VCaP (cell line): Measurements from ENCODE around the gene MIAT.

ENCODE experiments used
- H3K27ac ChIP-seq: fragments of 450-650 bp; 2 replicates; pipeline ENCODE4 v1.5.1; 2017
- TF ChIP-seq, protein P1 (sequence below): fragments of 450-650 bp; conservative IDR thresholded peaks from 2 replicates; pipeline ENCODE4 v1.5.1; 2017; ENCODE audit warnings: mild to moderate bottlenecking, moderate library complexity

MIAT gene

DNA sequence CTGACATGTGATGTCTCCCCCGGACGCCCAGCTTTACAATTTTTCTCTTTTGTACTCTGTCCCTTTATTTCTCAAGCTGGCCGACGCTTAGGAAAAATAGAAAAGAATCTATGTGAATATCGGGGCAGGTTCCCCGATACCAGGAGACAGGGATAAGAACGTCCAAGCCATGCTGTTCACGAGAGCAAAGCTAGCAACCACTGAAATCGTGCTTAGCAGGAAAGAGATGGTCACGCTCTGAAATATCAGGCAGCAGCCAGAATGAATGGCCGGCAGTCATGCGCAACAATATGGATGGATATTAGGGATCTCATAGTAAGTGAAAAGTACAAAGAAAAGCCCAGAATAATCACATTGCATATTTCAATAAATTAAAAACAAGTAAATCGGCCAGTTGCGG is 43.1 kb upstream of the MIAT start:
- TF ChIP-seq, protein P1, sequence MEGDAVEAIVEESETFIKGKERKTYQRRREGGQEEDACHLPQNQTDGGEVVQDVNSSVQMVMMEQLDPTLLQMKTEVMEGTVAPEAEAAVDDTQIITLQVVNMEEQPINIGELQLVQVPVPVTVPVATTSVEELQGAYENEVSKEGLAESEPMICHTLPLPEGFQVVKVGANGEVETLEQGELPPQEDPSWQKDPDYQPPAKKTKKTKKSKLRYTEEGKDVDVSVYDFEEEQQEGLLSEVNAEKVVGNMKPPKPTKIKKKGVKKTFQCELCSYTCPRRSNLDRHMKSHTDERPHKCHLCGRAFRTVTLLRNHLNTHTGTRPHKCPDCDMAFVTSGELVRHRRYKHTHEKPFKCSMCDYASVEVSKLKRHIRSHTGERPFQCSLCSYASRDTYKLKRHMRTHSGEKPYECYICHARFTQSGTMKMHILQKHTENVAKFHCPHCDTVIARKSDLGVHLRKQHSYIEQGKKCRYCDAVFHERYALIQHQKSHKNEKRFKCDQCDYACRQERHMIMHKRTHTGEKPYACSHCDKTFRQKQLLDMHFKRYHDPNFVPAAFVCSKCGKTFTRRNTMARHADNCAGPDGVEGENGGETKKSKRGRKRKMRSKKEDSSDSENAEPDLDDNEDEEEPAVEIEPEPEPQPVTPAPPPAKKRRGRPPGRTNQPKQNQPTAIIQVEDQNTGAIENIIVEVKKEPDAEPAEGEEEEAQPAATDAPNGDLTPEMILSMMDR, result no peak
- H3K27ac ChIP-seq, result no peak overlapping the region

DNA sequence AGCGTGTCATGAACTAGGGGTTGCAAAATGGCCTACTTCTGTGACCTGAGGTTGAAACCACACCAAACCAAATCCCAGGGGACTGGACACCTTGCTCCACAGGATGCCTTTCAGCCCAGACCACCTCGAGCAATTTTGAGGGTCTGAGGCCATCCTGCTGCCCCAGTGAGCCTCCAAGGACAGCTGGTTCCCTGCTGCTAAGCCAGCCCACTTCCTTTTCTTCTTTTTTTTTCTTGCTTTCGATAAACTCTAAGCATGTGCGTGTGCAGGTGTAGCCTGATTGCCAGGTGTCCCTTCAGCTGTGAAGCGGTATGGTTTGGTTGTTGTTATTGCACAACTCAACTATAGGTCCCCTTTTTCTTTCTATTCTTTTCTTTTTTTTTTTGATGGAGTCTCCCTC is 42.2 kb upstream of the MIAT start:
- no peak overlapping the region for H3K27ac ChIP-seq

DNA sequence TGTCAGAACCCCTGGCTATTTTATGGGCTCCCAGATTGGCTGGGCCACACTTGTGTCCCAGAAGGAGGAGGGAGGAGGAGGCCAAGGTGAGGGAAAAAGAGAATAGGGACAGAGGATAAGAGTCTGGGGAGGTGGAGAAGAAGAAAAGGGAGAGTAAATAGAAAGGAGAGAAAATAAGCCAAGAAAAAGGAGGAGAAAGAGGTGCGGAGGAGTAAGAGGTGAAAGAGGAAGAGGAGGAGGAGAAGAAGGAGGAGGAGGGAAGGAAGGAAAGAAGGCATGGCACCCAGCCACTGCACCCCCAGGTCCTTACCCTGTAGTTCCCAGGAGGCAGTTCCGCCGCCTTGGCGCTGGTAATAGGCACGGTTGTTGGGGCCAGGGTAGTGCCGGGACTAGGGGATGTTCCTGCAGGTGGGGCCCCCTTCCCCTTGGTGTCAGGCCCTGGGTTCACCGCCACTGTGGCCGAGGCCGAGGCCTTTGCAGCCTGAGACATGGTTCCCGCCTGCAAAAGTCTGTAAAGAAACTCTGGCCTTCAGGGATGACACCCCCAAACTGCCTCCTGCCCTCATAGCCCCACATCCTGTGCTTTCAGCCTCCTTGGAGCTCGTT is 41.5 kb upstream of the MIAT start:
- TF ChIP-seq, protein P1, result no peak
- no peak overlapping the region for H3K27ac ChIP-seq

More for the DNA sequence above, 42.2 kb upstream of the MIAT start:
- TF ChIP-seq, protein P1, result no peak

DNA sequence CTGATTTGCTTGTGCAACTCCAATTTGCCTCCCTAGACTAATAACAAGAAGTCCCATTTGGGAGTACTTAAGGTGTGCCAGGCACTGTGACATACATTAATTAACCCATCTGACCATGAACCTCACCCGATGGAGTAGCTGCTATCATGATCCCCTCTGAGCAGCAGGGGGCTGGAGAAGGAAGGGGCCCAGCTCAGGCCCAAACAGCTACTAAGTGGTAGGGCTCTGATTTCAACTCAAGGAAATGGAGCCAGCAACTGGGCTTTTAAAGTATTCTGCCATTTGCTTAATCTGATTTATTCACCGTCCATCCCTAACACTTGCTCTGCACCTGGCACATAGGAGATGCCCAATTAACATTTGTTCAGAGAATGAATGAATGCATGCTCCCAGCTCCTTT is 40.7 kb upstream of the MIAT start:
- H3K27ac ChIP-seq, result no peak overlapping the region
- TF ChIP-seq, protein P1, result no peak

DNA sequence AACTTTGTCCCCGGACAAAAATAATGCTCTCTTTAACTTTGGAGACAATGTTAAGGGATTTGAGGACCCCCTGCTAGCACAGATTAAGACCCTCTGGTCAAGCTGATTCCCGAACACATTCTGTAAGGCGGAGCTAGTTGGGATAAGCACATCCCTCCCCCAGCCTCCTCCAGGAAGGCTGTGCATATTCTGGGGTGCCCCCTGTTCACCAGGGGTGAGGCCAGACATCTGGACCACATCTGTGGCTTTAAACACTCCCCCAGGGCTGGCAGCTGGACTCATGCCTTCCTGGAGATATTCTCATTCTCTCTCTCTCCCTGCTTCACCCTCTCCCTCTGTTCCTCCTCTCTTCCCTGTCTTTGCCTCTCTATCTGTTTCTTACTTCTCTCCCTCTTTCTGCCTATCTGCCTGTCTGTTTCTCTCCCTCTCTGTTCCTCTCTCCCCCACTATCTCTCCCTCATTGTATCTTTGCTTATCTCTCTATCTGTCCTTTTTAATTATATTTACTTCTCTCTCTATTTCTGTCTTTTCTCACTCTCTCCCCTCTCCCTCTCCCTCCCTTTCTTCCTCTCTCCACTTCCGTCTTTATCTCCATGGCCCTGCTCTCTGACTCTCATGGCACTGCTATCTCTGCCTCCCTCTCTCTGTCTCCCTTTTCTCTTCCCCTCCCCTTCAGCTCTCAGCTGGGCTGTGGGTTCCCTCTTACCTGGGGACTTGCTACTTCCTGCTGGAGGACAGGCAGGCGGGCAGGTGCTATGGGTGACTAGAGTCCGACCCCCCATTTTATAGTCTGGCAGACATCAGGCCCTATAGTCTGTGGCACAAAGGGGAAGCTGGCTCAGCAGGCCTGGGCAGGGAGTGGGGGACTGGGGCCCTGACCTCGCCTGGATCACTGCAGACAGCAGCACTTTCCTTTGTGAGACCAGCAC is 39.9 kb upstream of the MIAT start, which contains the start of gene CRYBB1:
Gene CRYBB1, minus strand, starts transcription at position 757 of the 929 bp plus-strand sequence. CDS start 1,708 bp downstream, outside the sequence.
- TF ChIP-seq, protein P1, result no peak
- H3K27ac ChIP-seq, result no peak within 1 kb of the TSS

DNA sequence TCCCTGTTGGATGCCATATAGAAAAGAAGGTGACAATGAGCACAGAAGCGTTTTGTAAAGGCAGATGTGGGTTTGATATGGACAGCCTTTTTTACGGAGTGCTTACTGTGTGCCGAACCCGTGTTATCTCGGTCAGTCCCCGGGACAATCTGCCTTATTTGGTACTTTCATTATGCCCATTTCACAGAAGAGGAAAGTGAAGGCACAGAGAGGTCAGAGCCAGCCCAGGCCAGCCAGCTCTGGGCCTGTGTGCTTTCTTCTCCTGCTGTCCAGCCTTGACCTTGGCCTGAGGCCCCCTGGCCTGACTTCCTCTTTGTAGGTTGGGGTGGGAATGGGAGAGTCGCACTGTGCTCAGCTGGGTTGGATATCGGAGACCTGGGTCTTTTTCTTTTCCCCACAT is 38.9 kb upstream of the MIAT start:
- no peak overlapping the region for H3K27ac ChIP-seq
- TF ChIP-seq, protein P1, result no peak

DNA sequence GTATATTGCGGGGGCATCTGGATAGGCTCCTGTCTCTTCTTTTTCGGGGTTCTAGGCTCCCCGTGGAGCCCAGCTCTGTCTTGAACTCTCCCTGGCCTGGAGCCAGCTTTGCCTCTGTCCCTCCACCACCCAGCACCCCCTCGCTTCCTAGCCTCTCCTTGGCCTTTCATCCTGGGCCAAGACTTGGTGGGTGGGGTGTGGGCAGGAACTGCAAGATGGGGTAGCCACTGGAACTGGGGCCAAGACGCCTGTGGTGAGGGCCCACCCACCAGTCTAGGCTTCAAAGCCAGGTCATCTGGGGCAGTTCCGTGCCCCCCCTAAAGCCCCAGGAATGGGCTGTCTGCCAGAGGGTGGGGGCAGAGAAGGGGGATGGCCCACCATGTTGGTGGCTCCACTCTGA is 37.9 kb upstream of the MIAT start:
- H3K27ac ChIP-seq, result no peak overlapping the region
- TF ChIP-seq, protein P1, result no peak
